ENCODE measurements around the gene COL12A1. TPM values are rescaled to one million over a fixed set of nuclear protein-coding genes. Genes with fewer than 3 reads are reported as not detected.

Gene COL12A1
- total and polyA plus RNA-seq, 2 of the 13 experiments (the other 11 are each of a cell fraction or from before 2014, with no cell fraction given) = 0.02 TPM; not detected in 1

GRCh38 chr6:75109765-75110164 is 96.1 kb downstream of the COL12A1 start:
- Histone ChIP-seq H3K27me3 (ENCODE audit: control insufficient read depth in 1 of 2, insufficient read depth in 2 of 2, low read length in 2 of 2) (no peaks in the 10 kb centered on the region), H3K9ac (ENCODE audit: insufficient read depth, low read depth, low read length) (no peak overlapping the region), H3K4me1 (ENCODE audit: insufficient read depth, low read length) (no peaks in the 10 kb centered on the region), H3K36me3 (replicated peaks in 1 of 2; ENCODE audit: control insufficient read depth in 1 of 2, insufficient read depth in 2 of 2, low read length in 2 of 2) (no peaks in the 10 kb centered on the region), H3K9me3 (ENCODE audit: low read length) (no peaks in the 10 kb centered on the region), H3K79me2 (ENCODE audit: insufficient read depth, low read length) (no peaks in the 10 kb centered on the region), H4K20me1 (ENCODE audit: insufficient read depth, low read length) (no peaks in the 10 kb centered on the region), H3K27ac (ENCODE audit: extremely low read length, insufficient read depth, low read length) (no peak overlapping the region), H2AFZ (ENCODE audit: low read length) (no peak overlapping the region), H3K4me3 (replicated peaks in 1 of 3; ENCODE audit: insufficient read depth in 1 of 3, low read depth in 2 of 3, low read length in 3 of 3) (no peak overlapping the region), H3K4me2 (ENCODE audit: low read depth, low read length) (no peak overlapping the region)
- intact Hi-C loops (cut with micrococcal nuclease; ENCODE audit: unreplicated experiment) (no loop called here), in situ Hi-C loops (cut with HindIII; ENCODE audit: extremely low pct_ligation_motif_present, low pct_unique_long_range_greater_than_20kb) (no loop called here)
- TF ChIP-seq ZNF556 (CRISPR knock-in tag; IDR thresholded peaks at IDR 0.05; ENCODE audit: borderline replicate concordance) = no peak
- TF ChIP-seq MXI1 (IDR thresholded peaks at IDR 0.05; ENCODE audit: borderline replicate concordance, low read depth, low read length) = no peak
- BruUV-seq (replicated peaks) = no TSS peak
- WGBS (ENCODE audit: low lambda C conversion rate) = 3% methylated on average over 1 of the region's 1 CpG
- DNase-seq (ENCODE audit: low spot score) (no peak), FAIRE-seq (no peak), ATAC-seq (no peak)
- ChIA-PET CTCF (ENCODE audit: low intra/inter-chr PET ratio, low total read pairs) (no interaction called here), POLR2A (no interaction called here)

- POLR2A ChIA-PET = no interaction called here
- no peaks in the 10 kb centered on the region for H3K79me2 ChIP-seq (ENCODE audit: insufficient read depth, low read length)
Observed at GRCh38 chr6:75109022-75109421, 96.8 kb downstream of the COL12A1 start.

More at GRCh38 chr6:75109022-75109421, 96.8 kb downstream of the COL12A1 start:
- no peak overlapping the region for H3K4me2 ChIP-seq (ENCODE audit: low read depth, low read length)
- no peak overlapping the region for H3K9ac ChIP-seq (ENCODE audit: insufficient read depth, low read depth, low read length)
- no peaks in the 10 kb centered on the region for H3K36me3 ChIP-seq (replicated peaks in 1 of 2; ENCODE audit: control insufficient read depth in 1 of 2, insufficient read depth in 2 of 2, low read length in 2 of 2)
- DNase-seq (ENCODE audit: low spot score) (no peak), ATAC-seq (no peak), FAIRE-seq (no peak)
- intact Hi-C loops (cut with micrococcal nuclease; ENCODE audit: unreplicated experiment) (no loop called here), in situ Hi-C loops (cut with HindIII; ENCODE audit: extremely low pct_ligation_motif_present, low pct_unique_long_range_greater_than_20kb) (no loop called here)
- CTCF ChIA-PET (ENCODE audit: low intra/inter-chr PET ratio, low total read pairs) = no interaction called here
- no peaks in the 10 kb centered on the region for H3K4me1 ChIP-seq (ENCODE audit: insufficient read depth, low read length)
- H3K4me3 ChIP-seq (replicated peaks in 1 of 3; ENCODE audit: insufficient read depth in 1 of 3, low read depth in 2 of 3, low read length in 3 of 3) = no peak overlapping the region
- H2AFZ ChIP-seq (ENCODE audit: low read length) = no peak overlapping the region
- no peak for TF ChIP-seq ZNF564 (CRISPR knock-in tag; IDR thresholded peaks at IDR 0.05)
- peak; percentile 76 for TF ChIP-seq MAFF (IDR thresholded peaks at IDR 0.05; ENCODE audit: low read depth, low read length)
- TF ChIP-seq MAFK (conservative IDR thresholded peaks at IDR 0.05 in 1 of 2, IDR thresholded peaks at IDR 0.05 in 1 of 2; ENCODE audit: low read length in 2 of 2) = peak; percentile 71 to 89
- no peaks in the 10 kb centered on the region for H4K20me1 ChIP-seq (ENCODE audit: insufficient read depth, low read length)
- no TSS peak for BruUV-seq (replicated peaks)
- H3K27ac ChIP-seq (ENCODE audit: extremely low read length, insufficient read depth, low read length) = no peak overlapping the region
- H3K27me3 ChIP-seq (ENCODE audit: control insufficient read depth in 1 of 2, insufficient read depth in 2 of 2, low read length in 2 of 2) = no peaks in the 10 kb centered on the region
- no peaks in the 10 kb centered on the region for H3K9me3 ChIP-seq (ENCODE audit: low read length)
